K562 (cell line): ENCODE data around the gene TFRC. TPM values are rescaled to one million over a fixed set of nuclear protein-coding genes. Genes with fewer than 3 reads are reported as not detected.

Source experiments
- CBX5 ChIP-seq: IDR thresholded peaks from 2 replicates; pipeline ENCODE4 v1.6.1; 2014; ENCODE audit warnings: low read depth, borderline replicate concordance
- CHD1 ChIP-seq: fragments of 200-600 bp; sonication (generic); IDR thresholded peaks from one replicate; pipeline ENCODE4 v1.6.1; 2012; ENCODE audit warnings: mild to moderate bottlenecking, moderate library complexity, low read length, inconsistent platforms
- FOXM1 ChIP-seq, 2 experiments: fragments of 450-650 bp in 1 of 2; sonication (generic) in 1 of 2; formaldehyde crosslinking in 1 of 2; IDR thresholded peaks; 2 replicates each; pipeline versions ENCODE4 v1.6.1 to v1.9.0; 2017 to 2022; ENCODE audit warnings: low read depth in 2 of 2, mild to moderate bottlenecking in 2 of 2, missing genetic modification reagents in 1 of 2, moderate library complexity in 1 of 2
- HDAC3 ChIP-seq: fragments of 450-650 bp; IDR thresholded peaks from 2 replicates; pipeline ENCODE4 v1.6.1; 2018; ENCODE audit warnings: borderline replicate concordance, mild to moderate bottlenecking, moderate library complexity; ENCODE audit not compliant: partially characterized antibody
- PHF8 ChIP-seq: fragments of 200-600 bp; sonication (generic); IDR thresholded peaks from 2 replicates; pipeline ENCODE4 v1.6.1; 2012; ENCODE audit warnings: mixed run types, mild to moderate bottlenecking, inconsistent platforms, low read length, moderate library complexity, borderline replicate concordance
- SIX5 ChIP-seq, 2 experiments: IDR thresholded peaks; 2 replicates each; pipeline ENCODE4 v1.6.1; 2011; ENCODE audit warnings: low read length in 2 of 2, borderline replicate concordance in 1 of 2, low read depth in 1 of 2, mild to moderate bottlenecking in 1 of 2, moderate library complexity in 1 of 2; ENCODE audit not compliant: insufficient read depth in 1 of 2
- SLC30A9 ChIP-seq: fragments of 250-450 bp; sonication (Bioruptor Pico); IDR thresholded peaks from 2 replicates; pipeline ENCODE4 v1.8.0; 2022; ENCODE audit warnings: mild to moderate bottlenecking, moderate library complexity
- STAT5A ChIP-seq: IDR thresholded peaks from 2 replicates; pipeline ENCODE4 v1.6.1; 2012; ENCODE audit warnings: low read length, inconsistent platforms, borderline replicate concordance
- XRCC5 ChIP-seq: fragments of 200-400 bp; formaldehyde crosslinking; IDR thresholded peaks from 2 replicates; pipeline ENCODE4 v1.6.1; 2017; ENCODE audit warnings: low read depth, mild to moderate bottlenecking, low read length
- ZNF133 ChIP-seq: fragments of 250-450 bp; sonication (Bioruptor Pico); IDR thresholded peaks from 2 replicates; pipeline ENCODE4 v1.4.0; 2020; ENCODE audit warnings: mild to moderate bottlenecking
- ZNF316 ChIP-seq: fragments of 450-650 bp; IDR thresholded peaks from 2 replicates; pipeline ENCODE4 v1.6.1; 2016
- ZNF354B ChIP-seq: fragments of 250-450 bp; sonication (Bioruptor Pico); IDR thresholded peaks from 2 replicates; pipeline ENCODE4 v1.4.0; 2020
- polyA plus RNA-seq, 8 experiments: library from polyadenylated mRNA; depleted of rRNA in 4 of 8; stranded (reverse) in 5 of 8; unstranded in 3 of 8; fragments of >200 nt; fragmentation: Nextera tagmentation in 2 of 8; fragmentation: Illumina TruSeq in 1 of 8; extraction: Ambion mirVana in 2 of 8; extraction: Trizol in 1 of 8; gene quantifications; 2 replicates each; pipeline versions ENCODE4 v1.2.1 to v1.2.3, GENCODE V29; 2011 to 2014; ENCODE audit warnings: inconsistent platforms in 1 of 8, missing spikeins in 1 of 8
- total RNA-seq, 7 experiments: library from RNA; depleted of rRNA in 6 of 7; stranded (reverse); fragments of >200 nt in 6 of 7; fragmentation: Illumina TruSeq in 2 of 7; extraction: Trizol in 2 of 7; gene quantifications; 2 replicates each; pipeline versions ENCODE4 v1.2.1 to v1.2.3, GENCODE V29; 2011 to 2021; ENCODE audit warnings: low replicate concordance in 1 of 7
- TF ChIP-seq, protein P1 (sequence below): fragments of 450-650 bp; formaldehyde crosslinking; IDR thresholded peaks from 2 replicates; pipeline ENCODE4 v1.4.0; 2020; ENCODE audit warnings: mild to moderate bottlenecking, moderate library complexity
- TF ChIP-seq, protein P2 (sequence below): fragments of 450-650 bp; IDR thresholded peaks from 2 replicates; pipeline ENCODE4 v1.6.1; 2018; ENCODE audit warnings: mild to moderate bottlenecking, low read depth; ENCODE audit not compliant: partially characterized antibody
- TF ChIP-seq, protein P3 (sequence below): IDR thresholded peaks from 3 replicates; pipeline ENCODE4 v1.6.1; 2011; ENCODE audit warnings: borderline replicate concordance, mild to moderate bottlenecking; ENCODE audit not compliant: insufficient read length, insufficient read depth
- TF ChIP-seq, protein P4 (sequence below): fragments of 450-650 bp; formaldehyde crosslinking; IDR thresholded peaks from 2 replicates; pipeline ENCODE4 v1.4.0; 2020; ENCODE audit warnings: mild to moderate bottlenecking, moderate library complexity
- TF ChIP-seq, protein P5 (sequence below): fragments of 200-400 bp; formaldehyde crosslinking; IDR thresholded peaks from 2 replicates; pipeline ENCODE4 v1.6.1; 2017; ENCODE audit warnings: mild to moderate bottlenecking, low read depth, low read length, moderate library complexity
- TF ChIP-seq, protein P6 (sequence below): sonication (generic); IDR thresholded peaks from 2 replicates; pipeline ENCODE4 v1.6.1; 2016
- TF ChIP-seq, protein P7 (sequence below): fragments of 250-450 bp; sonication (Bioruptor Pico); IDR thresholded peaks from 2 replicates; pipeline ENCODE4 v1.8.0; 2021; ENCODE audit warnings: moderate library complexity, mild to moderate bottlenecking, inconsistent platforms

The TFRC gene
- total and polyA plus RNA-seq, 9 of the 15 experiments (the other 6 are each of a cell fraction or from before 2014, with no cell fraction given), result 149 to 679 (median 332) TPM

DNA sequence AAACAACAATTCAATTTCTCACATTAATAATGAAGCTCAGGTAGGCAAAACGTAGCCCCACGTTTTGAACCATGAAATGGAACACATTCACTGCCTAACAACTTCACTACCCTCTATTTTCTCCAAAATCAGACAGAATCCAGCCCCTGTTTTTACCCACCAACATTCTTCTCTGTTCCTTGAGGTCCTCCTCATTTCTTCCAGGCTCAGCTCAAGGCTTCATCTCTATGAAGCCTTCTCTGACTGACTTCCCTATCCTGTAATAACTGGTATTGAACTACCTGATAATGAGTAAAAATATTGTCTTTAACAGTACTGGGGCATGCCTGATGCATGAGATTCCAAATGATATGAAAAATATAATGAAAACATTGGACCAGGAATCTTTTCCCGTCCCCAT lies 2.2 kb downstream of the TFRC start (continued):
- TF ChIP-seq ZNF133 (CRISPR knock-in tag) (no peak), SIX5 (IDR thresholded peaks at IDR 0.05; ENCODE audit: borderline replicate concordance in 1 of 2, insufficient read depth in 1 of 2, low read depth in 1 of 2, low read length in 2 of 2) (no peak), XRCC5 (no peak), SLC30A9 (CRISPR knock-in tag) (no peak), FOXM1 (IDR thresholded peaks at IDR 0.05; ENCODE audit: low read depth) (no peak), FOXM1 (CRISPR knock-in tag; IDR thresholded peaks at IDR 0.05; ENCODE audit: low read depth) (no peak), PHF8 (0 out of 2 replicates have a peak, but pooled peaks have one; percentile 4), HDAC3 (peak; percentile 18), STAT5A (no peak), ZNF354B (CRISPR knock-in tag) (no peak), CBX5 (no peak), ZNF316 (no peak), CHD1 (peak; percentile 11)
- TF ChIP-seq, protein P1, sequence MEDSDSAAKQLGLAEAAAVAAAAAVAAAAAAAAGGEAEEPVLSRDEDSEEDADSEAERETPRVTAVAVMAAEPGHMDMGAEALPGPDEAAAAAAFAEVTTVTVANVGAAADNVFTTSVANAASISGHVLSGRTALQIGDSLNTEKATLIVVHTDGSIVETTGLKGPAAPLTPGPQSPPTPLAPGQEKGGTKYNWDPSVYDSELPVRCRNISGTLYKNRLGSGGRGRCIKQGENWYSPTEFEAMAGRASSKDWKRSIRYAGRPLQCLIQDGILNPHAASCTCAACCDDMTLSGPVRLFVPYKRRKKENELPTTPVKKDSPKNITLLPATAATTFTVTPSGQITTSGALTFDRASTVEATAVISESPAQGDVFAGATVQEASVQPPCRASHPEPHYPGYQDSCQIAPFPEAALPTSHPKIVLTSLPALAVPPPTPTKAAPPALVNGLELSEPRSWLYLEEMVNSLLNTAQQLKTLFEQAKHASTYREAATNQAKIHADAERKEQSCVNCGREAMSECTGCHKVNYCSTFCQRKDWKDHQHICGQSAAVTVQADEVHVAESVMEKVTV (CRISPR knock-in tag), result no peak
- TF ChIP-seq, protein P2, sequence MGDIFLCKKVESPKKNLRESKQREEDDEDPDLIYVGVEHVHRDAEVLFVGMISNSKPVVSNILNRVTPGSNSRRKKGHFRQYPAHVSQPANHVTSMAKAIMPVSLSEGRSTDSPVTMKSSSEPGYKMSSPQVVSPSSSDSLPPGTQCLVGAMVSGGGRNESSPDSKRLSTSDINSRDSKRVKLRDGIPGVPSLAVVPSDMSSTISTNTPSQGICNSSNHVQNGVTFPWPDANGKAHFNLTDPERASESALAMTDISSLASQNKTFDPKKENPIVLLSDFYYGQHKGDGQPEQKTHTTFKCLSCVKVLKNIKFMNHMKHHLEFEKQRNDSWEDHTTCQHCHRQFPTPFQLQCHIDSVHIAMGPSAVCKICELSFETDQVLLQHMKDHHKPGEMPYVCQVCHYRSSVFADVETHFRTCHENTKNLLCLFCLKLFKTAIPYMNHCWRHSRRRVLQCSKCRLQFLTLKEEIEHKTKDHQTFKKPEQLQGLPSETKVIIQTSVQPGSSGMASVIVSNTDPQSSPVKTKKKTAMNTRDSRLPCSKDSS, result no peak
- TF ChIP-seq, protein P3, sequence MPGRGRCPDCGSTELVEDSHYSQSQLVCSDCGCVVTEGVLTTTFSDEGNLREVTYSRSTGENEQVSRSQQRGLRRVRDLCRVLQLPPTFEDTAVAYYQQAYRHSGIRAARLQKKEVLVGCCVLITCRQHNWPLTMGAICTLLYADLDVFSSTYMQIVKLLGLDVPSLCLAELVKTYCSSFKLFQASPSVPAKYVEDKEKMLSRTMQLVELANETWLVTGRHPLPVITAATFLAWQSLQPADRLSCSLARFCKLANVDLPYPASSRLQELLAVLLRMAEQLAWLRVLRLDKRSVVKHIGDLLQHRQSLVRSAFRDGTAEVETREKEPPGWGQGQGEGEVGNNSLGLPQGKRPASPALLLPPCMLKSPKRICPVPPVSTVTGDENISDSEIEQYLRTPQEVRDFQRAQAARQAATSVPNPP, result no peak
- TF ChIP-seq, protein P4, sequence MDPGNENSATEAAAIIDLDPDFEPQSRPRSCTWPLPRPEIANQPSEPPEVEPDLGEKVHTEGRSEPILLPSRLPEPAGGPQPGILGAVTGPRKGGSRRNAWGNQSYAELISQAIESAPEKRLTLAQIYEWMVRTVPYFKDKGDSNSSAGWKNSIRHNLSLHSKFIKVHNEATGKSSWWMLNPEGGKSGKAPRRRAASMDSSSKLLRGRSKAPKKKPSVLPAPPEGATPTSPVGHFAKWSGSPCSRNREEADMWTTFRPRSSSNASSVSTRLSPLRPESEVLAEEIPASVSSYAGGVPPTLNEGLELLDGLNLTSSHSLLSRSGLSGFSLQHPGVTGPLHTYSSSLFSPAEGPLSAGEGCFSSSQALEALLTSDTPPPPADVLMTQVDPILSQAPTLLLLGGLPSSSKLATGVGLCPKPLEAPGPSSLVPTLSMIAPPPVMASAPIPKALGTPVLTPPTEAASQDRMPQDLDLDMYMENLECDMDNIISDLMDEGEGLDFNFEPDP (CRISPR knock-in tag), result no peak
- TF ChIP-seq, protein P5, sequence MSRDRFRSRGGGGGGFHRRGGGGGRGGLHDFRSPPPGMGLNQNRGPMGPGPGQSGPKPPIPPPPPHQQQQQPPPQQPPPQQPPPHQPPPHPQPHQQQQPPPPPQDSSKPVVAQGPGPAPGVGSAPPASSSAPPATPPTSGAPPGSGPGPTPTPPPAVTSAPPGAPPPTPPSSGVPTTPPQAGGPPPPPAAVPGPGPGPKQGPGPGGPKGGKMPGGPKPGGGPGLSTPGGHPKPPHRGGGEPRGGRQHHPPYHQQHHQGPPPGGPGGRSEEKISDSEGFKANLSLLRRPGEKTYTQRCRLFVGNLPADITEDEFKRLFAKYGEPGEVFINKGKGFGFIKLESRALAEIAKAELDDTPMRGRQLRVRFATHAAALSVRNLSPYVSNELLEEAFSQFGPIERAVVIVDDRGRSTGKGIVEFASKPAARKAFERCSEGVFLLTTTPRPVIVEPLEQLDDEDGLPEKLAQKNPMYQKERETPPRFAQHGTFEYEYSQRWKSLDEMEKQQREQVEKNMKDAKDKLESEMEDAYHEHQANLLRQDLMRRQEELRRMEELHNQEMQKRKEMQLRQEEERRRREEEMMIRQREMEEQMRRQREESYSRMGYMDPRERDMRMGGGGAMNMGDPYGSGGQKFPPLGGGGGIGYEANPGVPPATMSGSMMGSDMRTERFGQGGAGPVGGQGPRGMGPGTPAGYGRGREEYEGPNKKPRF, result no peak
- TF ChIP-seq, protein P6, sequence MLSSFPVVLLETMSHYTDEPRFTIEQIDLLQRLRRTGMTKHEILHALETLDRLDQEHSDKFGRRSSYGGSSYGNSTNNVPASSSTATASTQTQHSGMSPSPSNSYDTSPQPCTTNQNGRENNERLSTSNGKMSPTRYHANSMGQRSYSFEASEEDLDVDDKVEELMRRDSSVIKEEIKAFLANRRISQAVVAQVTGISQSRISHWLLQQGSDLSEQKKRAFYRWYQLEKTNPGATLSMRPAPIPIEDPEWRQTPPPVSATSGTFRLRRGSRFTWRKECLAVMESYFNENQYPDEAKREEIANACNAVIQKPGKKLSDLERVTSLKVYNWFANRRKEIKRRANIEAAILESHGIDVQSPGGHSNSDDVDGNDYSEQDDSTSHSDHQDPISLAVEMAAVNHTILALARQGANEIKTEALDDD, result no peak
- TF ChIP-seq, protein P7, sequence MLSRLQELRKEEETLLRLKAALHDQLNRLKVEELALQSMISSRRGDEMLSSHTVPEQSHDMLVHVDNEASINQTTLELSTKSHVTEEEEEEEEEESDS, result no peak
